ENCODE results near the gene WHAMM. TPM values are rescaled to one million over a fixed set of nuclear protein-coding genes. Genes with fewer than 3 reads are reported as not detected.

Gene WHAMM
- total and polyA plus RNA-seq, 2 of the 4 experiments (the other 2 are of a cell fraction) = 1.4 to 4.1 TPM

DNA sequence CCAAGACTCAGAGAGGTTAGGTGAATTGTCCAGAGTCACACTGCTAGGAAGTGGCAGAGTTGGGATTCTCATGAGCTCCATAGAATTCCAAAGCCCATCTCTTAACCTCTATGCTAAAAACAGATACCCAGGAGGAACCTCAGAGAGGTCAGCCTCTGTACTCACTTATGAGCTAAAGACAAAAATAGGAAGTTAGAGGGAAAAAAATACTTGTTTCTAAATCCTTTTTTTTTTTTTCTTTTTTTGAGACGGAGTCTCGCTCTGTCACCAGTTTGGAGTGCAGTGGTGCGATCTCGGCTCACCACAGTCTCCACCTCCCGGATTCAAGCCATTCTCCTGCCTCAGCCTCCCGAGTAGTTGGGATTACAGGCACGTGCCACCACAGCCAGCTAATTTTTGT is 34.9 kb upstream of the WHAMM start:
- Histone ChIP-seq H4K91ac (ENCODE audit: insufficient read depth, low read depth, low read length) (no peak overlapping the region), H3K9me1 (ENCODE audit: insufficient read depth, low read length) (no peaks in the 10 kb centered on the region), H2AK9ac (replicated peaks; ENCODE audit: low read depth, low read length, poor library complexity) (no peak overlapping the region), H3K14ac (replicated peaks; ENCODE audit: low read depth, low read length) (no peak overlapping the region), H3K4me2 (ENCODE audit: low read depth, low read length) (no peak overlapping the region), H2BK20ac (ENCODE audit: low read depth, low read length) (no peak overlapping the region), H4K5ac (ENCODE audit: low read depth, low read length) (no peak overlapping the region), H4K8ac (ENCODE audit: low read depth in 2 of 2, low read length in 2 of 2) (no peak overlapping the region), H3K27me3 (ENCODE audit: control insufficient read depth, insufficient read depth, low read length) (no peaks in the 10 kb centered on the region), H2BK120ac (ENCODE audit: low read depth, low read length) (no peak overlapping the region), H2BK5ac (ENCODE audit: low read depth, low read length, poor library complexity, severe bottlenecking) (no peak overlapping the region), H3K27ac (ENCODE audit: insufficient read depth, low read length) (no peak overlapping the region), H2AFZ (replicated peaks; ENCODE audit: low read length, poor library complexity) (no peak overlapping the region), H3K4me1 (ENCODE audit: control insufficient read depth, insufficient read depth, low read length) (no peaks in the 10 kb centered on the region), H2AK5ac (ENCODE audit: low read depth, low read length) (no peak overlapping the region), H3K9me3 (ENCODE audit: control insufficient read depth, insufficient read depth, low read length) (no peaks in the 10 kb centered on the region), H4K20me1 (ENCODE audit: insufficient read depth, low read length) (no peaks in the 10 kb centered on the region), H3K36me3 (ENCODE audit: control insufficient read depth, insufficient read depth, low read length) (no peaks in the 10 kb centered on the region), H2BK15ac (ENCODE audit: low read depth, low read length) (no peak overlapping the region), H3K4ac (ENCODE audit: low read depth, low read length) (no peak overlapping the region), H3K4me3 (ENCODE audit: insufficient read depth, low read depth, low read length) (no peak overlapping the region), H3K9ac (ENCODE audit: low read depth, low read length) (no peak overlapping the region), H3K79me1 (ENCODE audit: low read depth in 1 of 2, low read length in 2 of 2) (no peaks in the 10 kb centered on the region), H3K56ac (ENCODE audit: extremely low read depth, insufficient read depth, low read length) (no peak overlapping the region), H3K23ac (ENCODE audit: low read depth, low read length) (no peak overlapping the region), H3K18ac (ENCODE audit: low read depth, low read length) (no peak overlapping the region)
- in situ Hi-C loops (cut with MboI; ENCODE audit: low sequenced_read_pairs) = no loop called here
- intact Hi-C loops (cut with micrococcal nuclease) = no loop called here
- BruUV-seq (replicated peaks) = no TSS peak
- CTCF ChIA-PET = no interaction called here
- WGBS, 2 experiments (ENCODE audit: extremely low coverage in 2 of 2, insufficient read length in 1 of 2) = no CpG with 5 or more reads among the region's 7 CpGs
- no peak for TF ChIP-seq MAZ (IDR thresholded peaks at IDR 0.05; ENCODE audit: borderline replicate concordance, low read depth, low read length)
- no peak for TF ChIP-seq MXI1 (IDR thresholded peaks at IDR 0.05; ENCODE audit: borderline replicate concordance, low read depth, low read length)
- dilution Hi-C loops (cut with HindIII; ENCODE audit: low sequenced_read_pairs, unreplicated experiment) = no loop called here
- POLR2A ChIA-PET (ENCODE audit: unreplicated experiment) = no interaction called here
- ATAC-seq (ENCODE audit: low read depth) (no peak), DNase-seq (no peak)
